SK-N-SH (cell line): ENCODE data around the gene TMEM106C. TPM values are rescaled to one million over a fixed set of nuclear protein-coding genes. Genes with fewer than 3 reads are reported as not detected.

Experiments
- CTCF ChIA-PET: fragments of 300-600, 350-600 bp; formaldehyde crosslinking; extraction: SDS; loops from one replicate; lab custom pipeline; 2021; lab: Yijun Ruan, JAX
- POLR2A ChIA-PET: fragments of 350-600 bp; sonication (Branson Sonifier 250); formaldehyde crosslinking; extraction: SDS; loops from one replicate; lab custom pipeline; 2020; ENCODE audit warnings: antibody characterized with exemption, inconsistent platforms; lab: Yijun Ruan, JAX
- DNase-seq: peaks from one replicate; pipeline ENCODE4 v3.0.0; 2012
- H2AFZ ChIP-seq: fragments of 200-600 bp; sonication (generic); 2 replicates; pipeline ENCODE4 v1.8.1; 2016; ENCODE audit warnings: antibody characterized with exemption, mild to moderate bottlenecking, low read depth
- H3F3A ChIP-seq: fragments of 200-600 bp; sonication (generic); replicated peaks from 2 replicates; pipeline ENCODE3; 2016; ENCODE audit warnings: antibody characterized with exemption, mild to moderate bottlenecking; ENCODE audit not compliant: insufficient read depth
- H3K27ac ChIP-seq, 2 experiments: fragments of 200-500 bp in 1 of 2; fragments of 200-600 bp in 1 of 2; sonication (Bioruptor generic) in 1 of 2; sonication (generic), shearing (Covaris generic) in 1 of 2; 2 replicates each; pipeline versions ENCODE4 v1.5.1 to v1.6.1; 2014 to 2016; ENCODE audit warnings: low read depth in 2 of 2, inconsistent platforms in 1 of 2, low read length in 1 of 2, mild to moderate bottlenecking in 1 of 2, mixed read lengths in 1 of 2
- H3K27me3 ChIP-seq: fragments of 200-600 bp; sonication (generic), shearing (Covaris generic); 2 replicates; pipeline ENCODE4 v1.6.1; 2016; ENCODE audit warnings: mixed run types; ENCODE audit not compliant: insufficient read depth
- H3K36me3 ChIP-seq, 2 experiments: fragments of 200-500 bp in 1 of 2; fragments of 200-600 bp in 1 of 2; sonication (Bioruptor generic) in 1 of 2; sonication (generic) in 1 of 2; replicated peaks in 1 of 2; 2 replicates each; pipeline versions ENCODE3 to v1.5.1; 2014 to 2016; ENCODE audit warnings: low read length in 1 of 2, mild to moderate bottlenecking in 1 of 2; ENCODE audit not compliant: insufficient read depth in 2 of 2, control insufficient read depth in 1 of 2
- H3K4me1 ChIP-seq, 2 experiments: fragments of 200-500 bp in 1 of 2; fragments of 200-600 bp in 1 of 2; sonication (Bioruptor generic) in 1 of 2; sonication (generic), shearing (Covaris generic) in 1 of 2; 2 replicates each; pipeline versions ENCODE4 v1.5.1 to v1.6.1; 2014 to 2016; ENCODE audit warnings: low read depth in 1 of 2, low read length in 1 of 2, mixed run types in 1 of 2; ENCODE audit not compliant: insufficient read depth in 2 of 2, control insufficient read depth in 1 of 2
- H3K4me2 ChIP-seq: fragments of 200-600 bp; sonication (generic), shearing (Covaris generic); 2 replicates; pipeline ENCODE4 v1.6.1; 2017; ENCODE audit warnings: mixed run types
- H3K4me3 ChIP-seq, 2 experiments: fragments of 200-500 bp in 1 of 2; fragments of 200-600 bp in 1 of 2; sonication (Bioruptor generic) in 1 of 2; sonication (generic), shearing (Covaris generic) in 1 of 2; 2 replicates each; pipeline versions ENCODE4 v1.5.1 to v1.8.1; 2014 to 2016; ENCODE audit warnings: low read depth in 2 of 2, inconsistent platforms in 1 of 2, low read length in 1 of 2, mild to moderate bottlenecking in 1 of 2, mixed read lengths in 1 of 2, moderate library complexity in 1 of 2
- H3K79me2 ChIP-seq: fragments of 200-600 bp; sonication (generic); 2 replicates; pipeline ENCODE4 v1.8.1; 2017; ENCODE audit warnings: mild to moderate bottlenecking; ENCODE audit not compliant: insufficient read depth
- H3K9ac ChIP-seq: fragments of 200-600 bp; sonication (generic); 2 replicates; pipeline ENCODE4 v1.6.1; 2017; ENCODE audit warnings: mixed run types
- H3K9me2 ChIP-seq: fragments of 200-600 bp; sonication (generic); 2 replicates; pipeline ENCODE4 v1.6.1; 2017; ENCODE audit warnings: mixed run types
- H3K9me3 ChIP-seq: fragments of 200-600 bp; sonication (generic); 2 replicates; pipeline ENCODE4 v1.6.1; 2017; ENCODE audit warnings: mixed run types, mild to moderate bottlenecking, moderate library complexity
- H4K20me1 ChIP-seq: fragments of 200-600 bp; sonication (generic); 2 replicates; pipeline ENCODE4 v1.6.1; 2017; ENCODE audit warnings: mild to moderate bottlenecking, mixed run types; ENCODE audit not compliant: insufficient read depth
- CTCF ChIP-seq: fragments of 200-600 bp; sonication (generic); IDR thresholded peaks from 2 replicates; pipeline ENCODE4 v1.6.1; 2017; ENCODE audit warnings: antibody characterized with exemption, mild to moderate bottlenecking, moderate library complexity
- ELF1 ChIP-seq: IDR thresholded peaks from 2 replicates; pipeline ENCODE4 v1.4.0; 2012
- EP300 ChIP-seq, 2 experiments: IDR thresholded peaks; 2 replicates each; pipeline versions ENCODE4 v1.4.0 to v1.6.1; 2012; ENCODE audit warnings: borderline replicate concordance in 1 of 2, low read depth in 1 of 2, low read length in 1 of 2
- FOSL2 ChIP-seq: IDR thresholded peaks from 2 replicates; pipeline ENCODE4 v1.4.0; 2012; ENCODE audit warnings: low read depth, mild to moderate bottlenecking, moderate library complexity, borderline replicate concordance
- IRF3 ChIP-seq: fragments of 150-350 bp; IDR thresholded peaks from 2 replicates; pipeline ENCODE4 v1.6.1; 2016; ENCODE audit warnings: mild to moderate bottlenecking, low read depth, low read length
- NFIC ChIP-seq: IDR thresholded peaks from 2 replicates; pipeline ENCODE4 v1.4.0; 2012; ENCODE audit warnings: borderline replicate concordance
- RFX5 ChIP-seq: IDR thresholded peaks from 2 replicates; pipeline ENCODE4 v1.6.1; 2012; ENCODE audit warnings: mild to moderate bottlenecking, improper control_type of control experiment, low read length
- SIN3A ChIP-seq: IDR thresholded peaks from 2 replicates; pipeline ENCODE4 v1.6.1; 2012; ENCODE audit warnings: low read depth, mild to moderate bottlenecking, low read length, moderate library complexity, borderline replicate concordance
- USF1 ChIP-seq: IDR thresholded peaks from 2 replicates; pipeline ENCODE4 v1.4.0; 2012; ENCODE audit warnings: low read depth, borderline replicate concordance
- WGBS: methylation state at CpG from one replicate; pipeline ENCODE4 v1.1.6; 2017; ENCODE audit warnings: low lambda C conversion rate; 5-methylcytosine and 5-hydroxymethylcytosine counted together
- polyA plus RNA-seq, 3 experiments: library from polyadenylated mRNA; depleted of rRNA; stranded (reverse); fragments of >200 nt; gene quantifications; 2 replicates each; pipeline ENCODE4 v1.2.3, GENCODE V29; 2012
- TF ChIP-seq, protein P1 (sequence below): IDR thresholded peaks from 2 replicates; pipeline ENCODE4; 2012

TMEM106C gene
- polyA plus RNA-seq, 1 of the 3 experiments (the other 2 are of a cell fraction) = 133 TPM

DNA sequence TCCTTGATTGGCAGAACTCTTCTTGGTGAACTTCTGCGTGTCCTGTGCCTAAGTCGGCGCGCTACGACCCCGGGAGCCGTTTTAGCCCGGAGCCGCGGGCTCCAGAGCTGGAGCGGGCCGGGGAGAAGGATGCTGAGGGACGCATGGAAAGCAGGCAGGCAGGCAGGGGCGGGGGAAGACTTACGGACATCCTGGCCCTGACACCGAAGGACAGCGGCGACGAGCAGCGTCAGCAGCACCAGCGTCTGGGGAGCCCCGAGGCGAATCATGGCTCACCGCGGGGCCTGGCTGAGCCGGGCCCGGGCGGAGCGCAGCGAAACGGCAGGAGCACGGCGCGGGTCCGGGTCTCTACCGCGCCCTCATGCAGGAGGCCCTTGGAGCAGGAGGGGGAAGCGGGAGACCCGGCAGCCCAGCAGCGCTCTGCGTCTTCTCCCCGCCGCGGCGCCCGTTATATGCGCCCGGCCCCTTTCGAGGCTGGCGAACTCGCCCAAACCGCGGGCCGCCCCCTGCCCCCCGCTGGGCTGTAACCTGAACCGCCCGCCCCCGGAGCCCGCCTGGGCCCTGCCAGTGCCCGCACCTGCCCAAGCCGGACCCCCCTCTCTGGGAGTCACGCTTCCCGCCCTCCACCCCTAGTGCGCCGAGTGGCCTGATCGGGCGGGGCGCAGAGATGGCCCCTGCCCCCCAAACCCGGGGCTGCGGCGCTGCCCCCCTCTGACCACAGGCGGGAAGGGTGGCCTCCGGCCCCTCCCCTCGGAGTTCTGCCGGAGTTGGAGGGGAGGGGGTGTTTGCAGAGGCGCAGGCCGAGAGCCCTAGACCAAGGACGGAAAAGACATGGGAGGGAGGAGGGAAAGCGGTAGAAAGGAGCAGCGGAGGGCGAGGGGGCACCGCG is 40.9 kb downstream of the TMEM106C start, which contains the start of gene COL2A1:
Gene COL2A1, minus strand, starts transcription at position 424 of the 889 bp plus-strand sequence. Its CDS starts 155 bp downstream, at position 269.
- Histone ChIP-seq H3K4me1 (peaks cover 5 to 35% of the 10 kb centered on the region in 2 experiments; a peak in 1 of 4 replicates), H3K9me2 (no peaks in the 10 kb centered on the region), H3K27ac (no peak within 1 kb of the TSS), H3K4me3 (peak within 1 kb of the TSS; percentile 24 to 44; a peak in 3 of 4 replicates), H3K36me3 (no peaks in the 10 kb centered on the region), H3K79me2 (no peaks in the 10 kb centered on the region), H3K4me2 (peak within 1 kb of the TSS; percentile 74; the same call in 1 of the 2 replicates), H4K20me1 (no peaks in the 10 kb centered on the region), H3K9ac (no peak within 1 kb of the TSS), H3K27me3 (peaks cover 84% of the 10 kb centered on the region), H3K9me3 (no peaks in the 10 kb centered on the region), H2AFZ (no peak within 1 kb of the TSS), H3F3A (no peaks in the 10 kb centered on the region)
- POLR2A ChIA-PET = no interaction called here
- CTCF ChIA-PET = interaction anchor here (0.8 to 2.0 kb wide), 2 partner anchors 13 to 55 kb away, joined by 4 to 7 read pairs; no protein-coding TSS in a partner anchor
- peak; percentile 75 for DNase-seq
- TF ChIP-seq ELF1 (no peak), FOSL2 (no peak), CTCF (no peak), IRF3 (no peak), EP300 (IDR thresholded peaks at IDR 0.05; ENCODE audit: borderline replicate concordance in 1 of 2, low read depth in 1 of 2, low read length in 1 of 2) (no peak), USF1 (no peak), RFX5 (no peak), SIN3A (no peak), NFIC (no peak)
- TF ChIP-seq, protein P1, sequence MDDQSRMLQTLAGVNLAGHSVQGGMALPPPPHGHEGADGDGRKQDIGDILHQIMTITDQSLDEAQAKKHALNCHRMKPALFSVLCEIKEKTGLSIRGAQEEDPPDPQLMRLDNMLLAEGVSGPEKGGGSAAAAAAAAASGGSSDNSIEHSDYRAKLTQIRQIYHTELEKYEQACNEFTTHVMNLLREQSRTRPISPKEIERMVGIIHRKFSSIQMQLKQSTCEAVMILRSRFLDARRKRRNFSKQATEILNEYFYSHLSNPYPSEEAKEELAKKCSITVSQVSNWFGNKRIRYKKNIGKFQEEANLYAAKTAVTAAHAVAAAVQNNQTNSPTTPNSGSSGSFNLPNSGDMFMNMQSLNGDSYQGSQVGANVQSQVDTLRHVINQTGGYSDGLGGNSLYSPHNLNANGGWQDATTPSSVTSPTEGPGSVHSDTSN = no peak
- 15% methylated on average over 33 of the region's 83 CpGs for WGBS
